ENCODE data around the gene ZNF14.
A peak's percentile ranks its signal among the peaks of the same experiment; 100 is the strongest.
"Not testable (repeated sequence)": the region's sequence is repeated elsewhere in the genome, so short reads cannot be mapped to it uniquely, and the experiment has no call there.

ZNF14 gene

DNA sequence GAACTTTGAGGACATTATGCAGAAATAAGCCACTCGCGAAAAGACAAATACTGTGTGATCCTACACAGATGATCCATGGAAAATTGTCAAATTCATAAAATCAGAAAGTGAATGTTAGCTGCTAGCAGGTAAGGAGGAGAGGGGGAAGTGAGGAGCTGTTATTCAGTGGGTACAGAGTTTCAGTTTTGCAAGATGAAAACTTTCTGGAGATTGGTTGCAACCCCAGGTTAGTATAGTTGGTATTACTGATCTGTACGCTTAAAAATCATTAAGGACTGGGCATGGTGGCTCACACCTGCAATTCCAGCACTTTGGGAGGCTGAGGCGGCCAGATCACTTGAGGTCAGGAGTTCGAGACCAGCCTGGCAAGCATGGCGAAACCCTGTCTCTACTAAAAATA, 46.3 kb downstream of the ZNF14 start:
- DNase-seq: no peak

DNA sequence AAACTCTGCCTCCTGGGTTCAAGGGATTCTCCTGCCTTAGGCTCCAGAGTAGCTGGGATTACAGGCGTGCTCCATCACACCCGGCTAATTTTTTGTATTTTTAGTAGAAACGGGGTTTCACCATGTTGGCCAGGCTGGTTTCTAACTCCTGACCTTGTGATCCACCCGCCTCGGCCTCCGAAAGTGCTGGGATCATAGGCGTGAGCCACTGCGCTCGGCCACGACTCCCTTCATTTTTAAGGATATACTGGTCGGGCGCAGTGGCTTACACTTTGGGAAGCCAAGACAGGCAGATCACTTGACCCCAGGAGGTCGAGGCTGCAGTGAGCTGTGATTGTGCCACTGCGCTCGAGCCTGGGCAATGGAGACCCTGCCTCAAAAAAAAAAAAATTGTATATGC, 46.8 kb downstream of the ZNF14 start:
- DNase-seq: not testable (repeated sequence)

DNA sequence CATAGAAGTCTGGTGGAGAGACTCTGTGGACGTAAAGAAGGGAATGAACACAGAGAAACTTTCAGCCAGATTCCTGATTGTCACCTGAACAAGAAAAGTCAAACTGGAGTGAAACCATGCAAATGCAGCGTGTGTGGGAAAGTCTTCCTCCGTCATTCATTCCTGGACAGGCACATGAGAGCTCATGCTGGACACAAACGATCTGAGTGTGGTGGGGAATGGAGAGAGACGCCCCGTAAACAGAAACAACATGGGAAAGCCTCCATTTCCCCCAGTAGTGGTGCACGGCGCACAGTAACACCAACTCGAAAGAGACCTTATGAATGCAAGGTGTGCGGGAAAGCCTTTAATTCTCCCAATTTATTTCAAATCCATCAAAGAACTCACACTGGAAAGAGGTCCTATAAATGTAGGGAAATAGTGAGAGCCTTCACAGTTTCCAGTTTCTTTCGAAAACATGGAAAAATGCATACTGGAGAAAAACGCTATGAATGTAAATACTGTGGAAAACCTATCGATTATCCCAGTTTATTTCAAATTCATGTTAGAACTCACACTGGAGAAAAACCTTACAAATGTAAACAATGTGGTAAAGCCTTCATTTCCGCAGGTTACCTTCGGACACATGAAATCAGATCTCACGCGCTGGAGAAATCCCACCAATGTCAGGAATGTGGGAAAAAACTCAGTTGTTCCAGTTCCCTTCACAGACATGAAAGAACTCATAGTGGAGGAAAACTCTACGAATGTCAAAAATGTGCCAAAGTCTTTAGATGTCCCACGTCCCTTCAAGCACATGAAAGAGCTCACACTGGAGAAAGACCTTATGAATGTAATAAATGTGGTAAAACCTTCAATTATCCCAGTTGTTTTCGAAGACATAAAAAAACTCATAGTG, 53.5 kb downstream of the ZNF14 start:
- no peak for DNase-seq

DNA sequence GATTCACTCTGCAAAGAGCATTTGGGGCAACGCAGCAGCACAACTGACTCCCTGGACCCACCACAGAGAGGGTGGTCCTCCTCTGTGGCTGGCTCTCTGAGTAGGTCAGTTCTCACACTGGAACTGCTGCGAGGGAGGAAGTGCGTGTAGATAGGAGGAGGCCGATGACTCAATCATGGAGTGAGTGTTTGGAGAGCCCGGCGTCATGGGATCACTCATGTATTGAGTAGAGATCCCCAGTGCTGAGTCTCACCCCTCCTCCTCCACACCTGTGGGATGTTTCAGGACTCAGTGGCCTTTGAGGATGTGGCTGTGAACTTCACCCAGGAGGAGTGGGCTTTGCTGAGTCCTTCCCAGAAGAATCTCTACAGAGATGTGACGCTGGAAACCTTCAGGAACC, 55.3 kb downstream of the ZNF14 start:
- DNase-seq: no peak

DNA sequence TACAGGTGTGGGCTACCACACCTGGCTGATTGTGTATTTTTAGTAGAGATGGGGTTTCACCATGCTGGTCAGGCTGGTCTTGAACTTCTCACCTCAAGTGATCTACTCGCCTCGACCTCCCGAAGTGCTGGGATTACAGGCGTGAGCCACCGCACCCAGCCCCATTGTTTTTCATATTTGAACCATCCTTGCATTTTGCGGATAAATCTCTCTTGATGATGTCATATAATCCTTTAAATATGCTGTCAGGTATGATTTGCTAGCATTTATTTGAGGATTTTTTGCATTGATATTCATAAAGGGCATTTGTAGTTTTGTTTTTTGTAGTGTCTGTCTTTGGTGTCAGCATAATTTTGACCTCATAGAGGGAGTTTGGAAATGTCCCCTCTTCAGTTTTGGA, 58.6 kb downstream of the ZNF14 start:
- no peak for DNase-seq

DNA sequence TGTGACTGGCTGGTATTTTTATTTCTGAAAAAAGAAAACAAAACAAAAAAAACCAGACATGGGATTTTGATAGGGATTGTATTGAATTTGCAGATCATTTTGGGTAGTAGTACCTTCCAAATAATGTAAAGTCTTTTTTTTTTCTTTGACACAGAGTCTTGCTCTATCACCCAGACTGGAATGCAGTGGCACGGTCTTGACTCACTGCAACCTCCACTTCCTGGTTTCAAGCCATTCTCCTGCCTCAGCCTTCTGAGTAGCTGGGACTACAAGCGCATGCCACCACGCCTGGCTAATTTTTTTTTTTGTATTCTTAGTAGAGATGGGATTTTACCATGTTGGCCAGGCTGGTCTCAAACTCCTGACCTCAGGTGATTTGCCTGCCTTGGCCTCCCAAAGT, 60.1 kb downstream of the ZNF14 start:
- no peak for DNase-seq

DNA sequence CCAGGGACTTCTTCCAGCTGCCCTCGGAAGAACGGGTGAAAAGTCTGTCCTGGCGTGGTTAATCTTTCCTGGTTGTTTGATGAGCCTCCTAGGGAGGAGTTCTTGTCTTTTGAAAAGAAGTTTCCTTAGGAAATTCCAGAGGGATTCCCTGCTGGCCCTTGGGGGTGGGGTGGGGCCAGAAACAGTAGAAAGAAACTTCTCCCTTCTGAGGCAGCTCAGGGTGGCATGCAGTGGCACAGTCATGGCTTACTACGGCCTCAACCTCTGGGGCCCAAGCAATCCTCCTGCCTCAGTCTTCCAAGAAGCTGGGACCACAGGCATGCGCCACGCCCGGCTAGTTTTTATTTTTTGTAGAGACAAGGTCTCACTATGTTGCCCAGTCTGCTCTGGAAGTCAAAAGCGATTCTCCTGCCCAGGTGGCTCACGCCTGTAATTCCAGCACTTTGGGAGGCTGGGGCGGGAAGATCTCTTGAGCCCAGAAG, 62.8 kb downstream of the ZNF14 start:
- no peak for DNase-seq

DNA sequence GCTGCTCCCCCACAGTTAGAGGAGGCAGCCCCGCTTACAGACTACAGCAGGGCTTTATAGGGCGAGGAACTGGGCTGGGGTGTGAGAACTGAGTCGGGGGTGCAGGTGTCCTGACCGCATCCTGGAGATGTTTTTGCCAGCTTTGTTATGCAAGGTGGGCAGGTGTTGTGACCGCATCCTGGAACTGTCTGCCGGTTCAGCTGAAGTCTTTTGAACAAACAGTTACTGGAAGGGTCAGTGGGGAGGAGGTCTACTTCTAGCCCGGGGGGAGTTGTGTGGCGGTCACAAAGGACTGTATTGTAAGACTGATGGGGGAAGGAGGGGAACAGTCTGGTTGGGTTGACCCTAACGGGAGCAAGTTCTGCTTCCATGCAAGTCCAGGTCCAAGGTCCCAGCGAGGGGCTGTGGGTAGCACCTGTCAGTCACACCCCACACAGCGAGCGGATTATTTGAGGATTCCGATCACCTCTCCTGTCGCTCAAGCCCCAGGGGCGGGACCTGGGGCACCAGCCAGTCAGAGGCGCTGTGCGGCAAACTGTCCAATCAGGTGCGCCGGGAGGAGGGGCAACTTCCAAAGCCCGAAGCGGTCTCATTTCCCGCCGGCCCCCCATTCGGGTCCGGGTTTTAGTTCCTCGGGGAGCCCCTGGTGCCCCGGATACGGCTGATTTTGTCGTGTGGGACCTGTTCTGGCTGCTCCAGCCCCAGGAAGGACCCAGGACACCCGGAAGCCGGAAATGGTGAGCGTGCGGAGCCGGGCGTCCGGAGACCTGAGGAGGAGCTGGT, 64.5 kb downstream of the ZNF14 start, which contains the start of gene ZNF101:
Gene ZNF101, plus strand, starts transcription at position 610 of the 783 bp plus-strand sequence. Its CDS starts 125 bp downstream, at position 735.
- peak; percentile 96 for DNase-seq

DNA sequence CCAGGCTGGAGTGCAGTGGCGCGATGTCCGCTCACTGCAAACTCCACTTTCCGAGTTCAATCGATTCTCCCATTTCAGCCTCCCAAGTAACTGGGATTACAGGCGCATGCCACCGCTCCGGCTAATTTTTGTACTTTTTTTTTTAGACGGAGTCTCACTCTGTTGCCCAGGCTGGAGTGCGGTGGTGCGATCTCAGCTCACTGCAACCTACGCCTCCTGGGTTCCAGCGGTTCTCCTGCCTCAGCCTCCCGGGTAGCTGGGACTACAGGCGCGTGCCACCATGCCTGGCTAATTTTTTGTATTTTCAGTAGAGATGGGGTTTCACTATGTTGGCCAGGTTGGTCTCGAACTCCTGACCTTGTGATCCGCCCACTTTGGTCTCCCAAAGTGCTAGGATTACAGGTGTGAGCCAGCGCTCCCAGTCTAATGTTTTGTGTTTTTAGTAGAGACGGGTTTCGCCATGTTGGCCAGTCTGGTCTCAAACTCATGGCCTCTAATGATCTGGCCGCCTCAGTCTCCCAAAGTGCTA, 67.4 kb downstream of the ZNF14 start:
- DNase-seq: not testable (repeated sequence)

DNA sequence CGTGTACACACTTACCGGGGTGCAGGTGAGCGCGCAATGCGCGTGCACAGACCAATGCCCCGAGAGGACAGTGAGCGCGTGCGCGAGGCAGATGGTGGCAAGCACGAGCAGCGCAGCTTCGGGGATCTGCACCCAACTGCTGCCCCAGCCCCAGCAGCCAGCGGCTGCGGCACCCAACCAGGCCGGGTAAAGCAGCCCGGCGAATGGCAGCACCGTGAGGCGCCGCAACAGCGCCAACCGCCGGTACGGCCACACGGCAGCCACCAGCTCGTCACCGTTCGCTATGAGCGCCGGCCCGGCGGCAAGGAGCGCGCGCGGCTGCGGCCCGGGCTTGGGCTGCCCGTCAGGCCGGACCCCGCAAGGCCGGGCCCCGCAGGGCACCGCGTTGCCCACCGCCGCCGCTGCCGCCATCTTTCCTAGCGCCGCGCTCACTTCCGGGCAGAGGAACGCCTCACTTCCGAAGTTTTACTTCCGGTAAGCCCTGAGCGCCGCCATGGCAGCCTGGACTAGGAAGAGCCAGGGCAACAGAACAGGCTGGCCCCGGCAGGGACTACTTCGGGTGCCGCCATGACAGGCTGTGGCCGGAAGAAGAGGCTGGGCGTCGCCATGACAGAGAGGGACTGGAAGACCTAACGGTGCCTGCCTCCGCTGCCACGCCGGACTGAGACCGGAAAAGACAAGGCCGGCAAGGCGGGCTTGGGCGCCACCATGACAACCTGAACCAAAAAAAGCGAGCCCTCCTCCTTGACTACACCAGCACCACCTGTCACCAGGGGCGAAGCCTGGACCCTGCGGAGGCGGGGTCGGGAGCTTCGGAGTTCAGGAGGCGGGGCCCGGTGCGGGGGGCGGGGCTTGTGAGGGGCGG, 69.4 kb downstream of the ZNF14 start, which contains the start of gene ATP13A1:
Gene ATP13A1, minus strand, starts transcription at position 421 of the 865 bp plus-strand sequence. Its CDS starts 10 bp downstream, at position 411.
- DNase-seq: peak; percentile 97

DNA sequence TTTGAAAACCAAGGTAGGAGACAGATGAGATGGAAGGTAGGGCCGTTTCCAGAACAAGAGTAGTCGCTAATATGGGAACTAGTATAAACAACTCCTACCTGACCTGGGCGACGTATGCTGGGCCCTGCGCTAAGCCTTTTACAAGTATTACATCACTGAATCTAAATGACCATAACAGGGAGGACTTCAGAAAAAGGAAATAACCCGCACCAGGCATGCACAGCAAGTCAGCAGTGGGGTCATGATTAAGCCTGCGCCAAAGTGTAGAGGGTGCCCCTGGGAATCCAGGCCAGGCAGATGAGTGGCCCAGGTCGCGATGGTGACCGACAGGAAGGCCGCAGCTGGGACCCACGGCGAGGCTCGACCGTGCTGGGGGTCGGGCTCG, 70.0 kb downstream of the ZNF14 start:
- no peak for DNase-seq

DNA sequence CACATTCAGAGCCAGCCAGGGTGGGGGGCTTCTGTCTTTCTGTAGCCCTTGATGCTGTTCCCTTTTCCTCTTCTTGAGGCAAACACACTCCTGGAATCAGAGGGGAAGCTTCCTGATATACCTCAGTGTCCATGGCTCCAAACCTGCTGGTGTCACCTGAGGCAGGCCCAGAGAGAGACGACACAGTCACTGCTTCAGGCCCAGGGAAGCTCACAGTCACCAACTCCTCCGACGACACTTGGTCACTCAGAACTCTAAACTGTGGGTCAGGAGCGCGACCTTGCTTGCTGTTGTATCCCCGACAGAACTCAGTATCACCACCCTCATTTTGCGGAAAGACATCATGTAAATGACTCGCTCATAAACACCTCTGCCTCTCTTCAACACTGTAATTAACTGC, 70.6 kb downstream of the ZNF14 start:
- no peak for DNase-seq

DNA sequence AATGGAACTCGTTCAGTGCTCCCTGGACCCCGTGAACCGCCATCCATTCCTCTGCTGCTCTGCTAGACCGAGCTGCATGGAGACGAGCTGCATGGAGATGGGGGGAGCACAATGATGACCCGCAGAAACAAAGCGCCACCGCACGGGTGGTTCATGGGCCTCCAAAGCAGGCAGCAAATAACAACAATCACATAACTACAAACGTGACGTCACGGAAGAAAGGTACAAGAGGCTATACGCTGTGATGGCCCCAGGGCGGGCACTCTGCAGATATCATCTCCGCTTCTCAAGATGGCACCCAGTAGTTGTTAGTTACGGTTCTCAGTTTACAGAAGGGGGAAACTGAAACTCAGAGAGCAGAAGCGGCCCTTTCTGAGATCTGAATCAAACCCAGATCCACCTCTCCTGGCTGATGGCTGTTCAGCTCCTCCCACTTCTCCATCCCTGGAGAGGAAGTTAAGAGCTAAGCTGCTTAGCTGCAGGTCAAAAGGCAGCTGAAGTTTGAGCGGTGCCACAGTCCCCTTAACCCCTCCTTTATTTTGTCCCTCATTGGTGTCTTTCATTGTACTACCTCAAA, 71.1 kb downstream of the ZNF14 start:
- peak; percentile 75 for DNase-seq

DNA sequence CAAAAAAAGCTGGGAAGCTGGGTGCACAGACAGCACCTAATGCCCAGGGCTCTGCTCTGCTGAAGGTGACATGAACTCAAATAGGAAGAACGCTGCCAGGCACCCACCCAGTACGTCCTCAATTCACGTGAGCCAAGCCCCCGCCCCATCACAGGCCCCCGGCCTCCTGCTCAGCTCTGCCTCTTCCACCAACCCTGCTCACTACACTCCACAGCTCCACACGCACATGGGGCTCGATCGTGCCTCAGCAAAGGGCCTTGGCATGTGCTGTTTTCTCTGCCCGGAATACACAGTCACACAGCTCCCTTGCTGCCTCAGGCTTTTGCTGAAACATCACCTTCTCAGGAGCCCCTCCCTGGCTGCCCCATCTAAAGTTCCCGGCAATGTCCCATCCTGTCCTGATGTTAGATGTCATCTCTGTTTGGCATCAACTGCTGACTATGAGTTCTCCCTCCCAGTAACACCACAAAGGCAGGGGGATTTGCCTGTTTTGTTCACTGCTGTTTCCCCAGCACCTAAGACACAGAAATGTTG, 71.7 kb downstream of the ZNF14 start:
- no peak for DNase-seq

All from CD4-positive, alpha-beta T cell treated with Interleukin-21 for 1 hour (primary cell).